Neural cell (in vitro differentiated cells): ENCODE data around the gene ARHGAP10. TPM values are rescaled to one million over a fixed set of nuclear protein-coding genes. Genes with fewer than 3 reads are reported as not detected.

ENCODE experiments used
- H2AFZ ChIP-seq: fragments of 200-600, 300-800 bp; sonication (generic), shearing (Covaris generic); 2 replicates; pipeline ENCODE4 v1.6.0; 2014; ENCODE audit warnings: low read depth, mild to moderate bottlenecking, antibody characterized with exemption, low read length, moderate library complexity
- H3F3A ChIP-seq: fragments of 200-600 bp; shearing (Covaris generic); 2 replicates; pipeline ENCODE4 v1.6.1; 2016; ENCODE audit warnings: mild to moderate bottlenecking, moderate library complexity, mixed read lengths, antibody characterized with exemption, low read length; ENCODE audit not compliant: insufficient read depth, poor library complexity, severe bottlenecking
- H3K27ac ChIP-seq: fragments of 200-600, 300-800 bp; sonication (generic), shearing (Covaris generic); 2 replicates; pipeline ENCODE4 v1.5.1; 2014; ENCODE audit warnings: mild to moderate bottlenecking, low read length, moderate library complexity
- H3K27me3 ChIP-seq: fragments of 300-800, 200-600 bp; sonication (generic), shearing (Covaris generic); 2 replicates; pipeline ENCODE4 v1.6.0; 2014; ENCODE audit warnings: mild to moderate bottlenecking, low read depth, low read length, moderate library complexity; ENCODE audit not compliant: insufficient read depth
- H3K36me3 ChIP-seq: fragments of 300-800, 200-600 bp; sonication (generic), shearing (Covaris generic); 2 replicates; pipeline ENCODE4 v1.5.1; 2014; ENCODE audit warnings: mild to moderate bottlenecking, antibody characterized with exemption, low read length, moderate library complexity; ENCODE audit not compliant: insufficient read depth
- H3K4me2 ChIP-seq: fragments of 300-800, 200-600 bp; sonication (generic), shearing (Covaris generic); 2 replicates; pipeline ENCODE4 v1.6.0; 2014; ENCODE audit warnings: mild to moderate bottlenecking, low read length
- H3K4me3 ChIP-seq: fragments of 300-800, 200-600 bp; sonication (generic), shearing (Covaris generic); 2 replicates; pipeline ENCODE4 v1.5.1; 2014; ENCODE audit warnings: mild to moderate bottlenecking, low read length, moderate library complexity
- H3K79me2 ChIP-seq: fragments of 200-600 bp; shearing (Covaris generic); replicated peaks from 2 replicates; pipeline ENCODE4 v1.6.0; 2014; ENCODE audit warnings: mild to moderate bottlenecking, low read length, moderate library complexity; ENCODE audit not compliant: insufficient read depth
- H3K9ac ChIP-seq: fragments of 300-800, 200-600 bp; sonication (generic), shearing (Covaris generic); 2 replicates; pipeline ENCODE4 v1.6.1; 2016; ENCODE audit warnings: mild to moderate bottlenecking, low read length, mixed read lengths
- H3K9me2 ChIP-seq: fragments of 200-600 bp; shearing (Covaris generic); 2 replicates; pipeline ENCODE4 v1.6.1; 2016; ENCODE audit warnings: mild to moderate bottlenecking, low read length, mixed read lengths; ENCODE audit not compliant: insufficient read depth
- H3K9me3 ChIP-seq: fragments of 200-600, 300-800 bp; sonication (generic), shearing (Covaris generic); 2 replicates; pipeline ENCODE4 v1.6.1; 2016; ENCODE audit warnings: mild to moderate bottlenecking, mixed run types, low read length, moderate library complexity, mixed read lengths
- H4K20me1 ChIP-seq: fragments of 200-600 bp; shearing (Covaris generic); 2 replicates; pipeline ENCODE4 v1.6.1; 2016; ENCODE audit warnings: mild to moderate bottlenecking, mixed run types; ENCODE audit not compliant: insufficient read depth
- EP300 ChIP-seq: fragments of 450-650 bp; conservative IDR thresholded peaks from 2 replicates; pipeline ENCODE4 v1.6.1; 2014; ENCODE audit warnings: antibody characterized with exemption, mild to moderate bottlenecking, moderate library complexity; ENCODE audit not compliant: poor library complexity, severe bottlenecking
- EZH2 ChIP-seq: fragments of 200-600, 300-800 bp; shearing (Covaris generic), sonication (generic); IDR thresholded peaks from 2 replicates; pipeline ENCODE4 v1.6.1; 2014; ENCODE audit warnings: antibody characterized with exemption, low read length, borderline replicate concordance, mild to moderate bottlenecking; ENCODE audit not compliant: insufficient read depth, poor library complexity, severe bottlenecking
- MXI1 ChIP-seq: fragments of 450-650 bp; conservative IDR thresholded peaks from 2 replicates; pipeline ENCODE4 v1.6.1; 2014; ENCODE audit warnings: antibody characterized with exemption, mild to moderate bottlenecking; ENCODE audit not compliant: poor library complexity, severe bottlenecking
- POLR2AphosphoS5 ChIP-seq: IDR thresholded peaks from 2 replicates; pipeline ENCODE4 v1.6.1; 2012
- RAD21 ChIP-seq: fragments of 450-650 bp; conservative IDR thresholded peaks from 2 replicates; pipeline ENCODE4 v1.6.1; 2014; ENCODE audit warnings: antibody characterized with exemption, mild to moderate bottlenecking, moderate library complexity
- SMC3 ChIP-seq: fragments of 450-650 bp; conservative IDR thresholded peaks from 2 replicates; pipeline ENCODE4 v1.6.1; 2014; ENCODE audit warnings: antibody characterized with exemption, mild to moderate bottlenecking, moderate library complexity; ENCODE audit not compliant: poor library complexity
- TAF1 ChIP-seq: IDR thresholded peaks from 2 replicates; pipeline ENCODE4 v1.6.1; 2012; ENCODE audit warnings: low read depth
- polyA plus RNA-seq: library from polyadenylated mRNA; depleted of rRNA; stranded (reverse); fragments of >200 nt; gene quantifications from 2 replicates; pipeline ENCODE4 v1.2.3, GENCODE V29; 2014
- TF ChIP-seq, protein P1 (sequence below): IDR thresholded peaks from 2 replicates; pipeline ENCODE4 v1.6.1; 2012; ENCODE audit warnings: borderline replicate concordance
- TF ChIP-seq, protein P2 (sequence below): fragments of 450-650 bp; IDR thresholded peaks from 2 replicates; pipeline ENCODE4 v1.5.1; 2014; ENCODE audit warnings: antibody characterized with exemption, mild to moderate bottlenecking, moderate library complexity; ENCODE audit not compliant: poor library complexity, severe bottlenecking

ARHGAP10 gene
- polyA plus RNA-seq, 1 donor from 2014 or later, result 1.2 TPM

DNA sequence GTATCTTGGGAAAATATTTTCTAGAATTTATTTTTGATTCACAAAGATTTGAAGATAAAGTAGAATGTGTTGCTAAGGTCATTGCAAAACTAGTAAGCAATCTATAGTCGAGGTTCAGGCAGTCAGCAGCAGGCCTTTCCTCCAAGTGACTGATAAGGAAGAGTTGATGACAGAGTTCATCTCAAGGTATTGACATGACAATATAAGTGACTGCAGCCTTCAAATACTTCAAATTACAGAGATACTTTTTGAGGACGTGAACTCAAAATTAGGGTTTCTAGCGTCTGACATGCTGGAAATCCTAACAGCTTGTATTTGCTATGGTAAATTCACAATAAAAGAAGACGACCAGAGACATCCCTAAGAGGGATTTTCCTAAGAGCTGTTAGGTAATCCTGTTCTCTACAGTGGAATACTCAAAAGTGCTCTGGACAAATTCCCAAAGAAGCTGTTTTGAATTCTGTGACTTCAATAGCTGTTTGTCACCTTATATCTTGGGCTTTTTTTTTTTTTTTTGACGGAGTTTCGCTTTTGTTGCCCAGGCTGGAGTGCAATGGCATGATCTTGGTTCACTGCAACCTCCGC, 7.4 kb downstream of the ARHGAP10 start:
- H2AFZ ChIP-seq, result no peak overlapping the region
- H3K9me3 ChIP-seq, result no peaks in the 10 kb centered on the region
- no peaks in the 10 kb centered on the region for H4K20me1 ChIP-seq
- no peaks in the 10 kb centered on the region for H3K79me2 ChIP-seq
- no peak overlapping the region for H3K4me3 ChIP-seq
- H3K9me2 ChIP-seq, result no peaks in the 10 kb centered on the region
- no peak overlapping the region for H3K9ac ChIP-seq
- no peaks in the 10 kb centered on the region for H3K36me3 ChIP-seq
- no peak overlapping the region for H3K27ac ChIP-seq
- no peak overlapping the region for H3K4me2 ChIP-seq
- TF ChIP-seq POLR2AphosphoS5, result no peak
- H3F3A ChIP-seq, result no peaks in the 10 kb centered on the region
- H3K27me3 ChIP-seq, result peaks cover 19% of the 10 kb centered on the region

DNA sequence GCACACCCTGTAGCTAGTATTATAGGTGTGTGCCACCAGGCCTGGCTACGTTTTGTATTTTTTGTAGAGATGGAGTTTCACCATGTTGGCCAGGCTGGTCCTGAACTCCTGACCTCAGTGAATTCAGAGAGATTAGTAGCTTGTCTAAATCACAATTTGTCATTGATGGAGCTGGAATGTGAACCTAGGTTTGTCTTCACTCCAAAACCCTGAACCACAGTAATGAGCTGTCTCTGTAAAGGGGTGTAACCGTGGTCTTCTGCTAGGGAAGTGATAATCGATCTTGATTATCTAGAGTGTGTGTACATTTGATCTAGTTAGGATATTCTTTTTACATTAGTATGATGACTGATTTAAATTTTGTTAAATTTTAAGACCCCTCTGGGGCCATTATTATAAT, 8.3 kb downstream of the ARHGAP10 start:
- H3K36me3 ChIP-seq, result no peaks in the 10 kb centered on the region
- no peaks in the 10 kb centered on the region for H3F3A ChIP-seq
- no peak overlapping the region for H2AFZ ChIP-seq
- no peaks in the 10 kb centered on the region for H3K9me3 ChIP-seq
- TF ChIP-seq MXI1, result no peak
- TF ChIP-seq, protein P1, sequence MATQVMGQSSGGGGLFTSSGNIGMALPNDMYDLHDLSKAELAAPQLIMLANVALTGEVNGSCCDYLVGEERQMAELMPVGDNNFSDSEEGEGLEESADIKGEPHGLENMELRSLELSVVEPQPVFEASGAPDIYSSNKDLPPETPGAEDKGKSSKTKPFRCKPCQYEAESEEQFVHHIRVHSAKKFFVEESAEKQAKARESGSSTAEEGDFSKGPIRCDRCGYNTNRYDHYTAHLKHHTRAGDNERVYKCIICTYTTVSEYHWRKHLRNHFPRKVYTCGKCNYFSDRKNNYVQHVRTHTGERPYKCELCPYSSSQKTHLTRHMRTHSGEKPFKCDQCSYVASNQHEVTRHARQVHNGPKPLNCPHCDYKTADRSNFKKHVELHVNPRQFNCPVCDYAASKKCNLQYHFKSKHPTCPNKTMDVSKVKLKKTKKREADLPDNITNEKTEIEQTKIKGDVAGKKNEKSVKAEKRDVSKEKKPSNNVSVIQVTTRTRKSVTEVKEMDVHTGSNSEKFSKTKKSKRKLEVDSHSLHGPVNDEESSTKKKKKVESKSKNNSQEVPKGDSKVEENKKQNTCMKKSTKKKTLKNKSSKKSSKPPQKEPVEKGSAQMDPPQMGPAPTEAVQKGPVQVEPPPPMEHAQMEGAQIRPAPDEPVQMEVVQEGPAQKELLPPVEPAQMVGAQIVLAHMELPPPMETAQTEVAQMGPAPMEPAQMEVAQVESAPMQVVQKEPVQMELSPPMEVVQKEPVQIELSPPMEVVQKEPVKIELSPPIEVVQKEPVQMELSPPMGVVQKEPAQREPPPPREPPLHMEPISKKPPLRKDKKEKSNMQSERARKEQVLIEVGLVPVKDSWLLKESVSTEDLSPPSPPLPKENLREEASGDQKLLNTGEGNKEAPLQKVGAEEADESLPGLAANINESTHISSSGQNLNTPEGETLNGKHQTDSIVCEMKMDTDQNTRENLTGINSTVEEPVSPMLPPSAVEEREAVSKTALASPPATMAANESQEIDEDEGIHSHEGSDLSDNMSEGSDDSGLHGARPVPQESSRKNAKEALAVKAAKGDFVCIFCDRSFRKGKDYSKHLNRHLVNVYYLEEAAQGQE, result no peak
- no peaks in the 10 kb centered on the region for H3K9me2 ChIP-seq
- H3K9ac ChIP-seq, result no peak overlapping the region
- H4K20me1 ChIP-seq, result no peaks in the 10 kb centered on the region
- no peaks in the 10 kb centered on the region for H3K79me2 ChIP-seq
- H3K4me2 ChIP-seq, result no peak overlapping the region
- peaks cover 11% of the 10 kb centered on the region for H3K27me3 ChIP-seq
- H3K4me3 ChIP-seq, result no peak overlapping the region
- no peak overlapping the region for H3K27ac ChIP-seq

DNA sequence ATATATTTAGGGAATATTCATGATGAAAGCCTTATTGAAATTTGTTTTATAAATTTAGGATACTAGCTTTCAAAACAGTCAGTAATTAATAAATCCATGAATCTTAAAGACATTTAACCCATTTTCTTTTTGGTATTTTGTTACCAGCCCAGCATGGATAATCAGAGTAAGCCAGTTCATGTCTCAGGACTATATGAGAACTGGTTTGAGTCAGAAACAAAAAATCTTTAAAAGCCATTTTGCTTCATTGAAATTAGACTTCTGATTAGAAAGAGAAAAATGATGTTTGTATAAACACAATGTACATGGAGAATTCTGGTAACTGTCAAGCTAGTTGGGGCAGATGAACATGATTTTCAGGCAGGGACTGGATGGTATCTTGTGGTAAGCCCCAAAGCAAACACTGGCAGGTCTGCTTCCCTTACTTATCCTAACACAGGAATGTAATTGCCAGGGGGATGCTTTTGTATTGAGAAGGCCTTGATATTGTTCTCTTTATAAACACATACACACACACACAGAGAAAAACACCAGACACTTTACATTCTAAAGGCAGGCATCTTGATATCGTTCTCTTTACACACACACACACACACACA, 9.4 kb downstream of the ARHGAP10 start:
- Histone ChIP-seq H3K9me2 (no peaks in the 10 kb centered on the region), H4K20me1 (no peaks in the 10 kb centered on the region), H3K27ac (no peak overlapping the region), H3K27me3 (no peaks in the 10 kb centered on the region), H3K4me2 (no peak overlapping the region), H3K9ac (no peak overlapping the region), H3K9me3 (no peaks in the 10 kb centered on the region), H2AFZ (no peak overlapping the region), H3K36me3 (no peaks in the 10 kb centered on the region), H3K4me3 (no peak overlapping the region), H3F3A (no peaks in the 10 kb centered on the region), H3K79me2 (no peaks in the 10 kb centered on the region)
- TF ChIP-seq MXI1, result no peak
- no peak for TF ChIP-seq EZH2
- TF ChIP-seq EP300, result no peak
- TF ChIP-seq, protein P1, result no peak
- no peak for TF ChIP-seq SMC3
- TF ChIP-seq, protein P2, sequence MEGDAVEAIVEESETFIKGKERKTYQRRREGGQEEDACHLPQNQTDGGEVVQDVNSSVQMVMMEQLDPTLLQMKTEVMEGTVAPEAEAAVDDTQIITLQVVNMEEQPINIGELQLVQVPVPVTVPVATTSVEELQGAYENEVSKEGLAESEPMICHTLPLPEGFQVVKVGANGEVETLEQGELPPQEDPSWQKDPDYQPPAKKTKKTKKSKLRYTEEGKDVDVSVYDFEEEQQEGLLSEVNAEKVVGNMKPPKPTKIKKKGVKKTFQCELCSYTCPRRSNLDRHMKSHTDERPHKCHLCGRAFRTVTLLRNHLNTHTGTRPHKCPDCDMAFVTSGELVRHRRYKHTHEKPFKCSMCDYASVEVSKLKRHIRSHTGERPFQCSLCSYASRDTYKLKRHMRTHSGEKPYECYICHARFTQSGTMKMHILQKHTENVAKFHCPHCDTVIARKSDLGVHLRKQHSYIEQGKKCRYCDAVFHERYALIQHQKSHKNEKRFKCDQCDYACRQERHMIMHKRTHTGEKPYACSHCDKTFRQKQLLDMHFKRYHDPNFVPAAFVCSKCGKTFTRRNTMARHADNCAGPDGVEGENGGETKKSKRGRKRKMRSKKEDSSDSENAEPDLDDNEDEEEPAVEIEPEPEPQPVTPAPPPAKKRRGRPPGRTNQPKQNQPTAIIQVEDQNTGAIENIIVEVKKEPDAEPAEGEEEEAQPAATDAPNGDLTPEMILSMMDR, result no peak
- TF ChIP-seq POLR2AphosphoS5, result no peak
- no peak for TF ChIP-seq TAF1
- no peak for TF ChIP-seq RAD21
